Measurements from ENCODE around the gene ADARB2. TPM values are rescaled to one million over a fixed set of nuclear protein-coding genes. Genes with fewer than 3 reads are reported as not detected.
A peak's percentile ranks its signal among the peaks of the same experiment; 100 is the strongest.
"Not testable (repeated sequence)": the region's sequence is repeated elsewhere in the genome, so short reads cannot be mapped to it uniquely, and the experiment has no call there.

Gene ADARB2
- total and polyA plus RNA-seq, 2 experiments from 2014 or later = 2.0 to 5.0 TPM

GRCh38 chr10:1162481-1163203 is 574.7 kb downstream of the ADARB2 start:
- no peaks in the 10 kb centered on the region; the same call in 1 of the 2 replicates for H3F3A ChIP-seq (replicated peaks; ENCODE audit: low read depth)
- no peaks in the 10 kb centered on the region for H3K36me3 ChIP-seq (ENCODE audit: insufficient read depth)
- ATAC-seq = no peak
- TF ChIP-seq ZNF462 (CRISPR knock-in tag; IDR thresholded peaks at IDR 0.05) (no peak), REST (IDR thresholded peaks at IDR 0.05; ENCODE audit: unreplicated experiment) (no peak), POLR2AphosphoS5 (IDR thresholded peaks at IDR 0.05; ENCODE audit: low read depth) (no peak), JUNB (IDR thresholded peaks at IDR 0.05; ENCODE audit: unreplicated experiment) (no peak), ETS1 (IDR thresholded peaks at IDR 0.05) (no peak), NANOG (IDR thresholded peaks at IDR 0.05; ENCODE audit: borderline replicate concordance) (no peak)
- Mint-ChIP-seq H3K36me3 (ENCODE audit: low read depth) (no peaks in the 10 kb centered on the region), H3K4me1 (no peaks in the 10 kb centered on the region; the same call in 2 of the 3 replicates), H3K27ac (no peak overlapping the region), H3K9me3 (no peaks in the 10 kb centered on the region), H3K4me3 (no peak overlapping the region), H3K27me3 (ENCODE audit: insufficient read depth, low read depth, poor library complexity) (peaks cover 10% of the 10 kb centered on the region)
- H3K4me2 ChIP-seq = no peak overlapping the region
- H3K9me2 ChIP-seq (ENCODE audit: insufficient read depth) = peaks cover 5% of the 10 kb centered on the region; the same call in 1 of the 2 replicates
- H3K4me1 ChIP-seq (ENCODE audit: insufficient read depth) = no peaks in the 10 kb centered on the region
- no peaks in the 10 kb centered on the region for H3K27me3 ChIP-seq (ENCODE audit: insufficient read depth)
- no peak for DNase-seq (ENCODE audit: low spot score)
- no peaks in the 10 kb centered on the region for H4K20me1 ChIP-seq (replicated peaks; ENCODE audit: insufficient read depth)
- no peak overlapping the region for H3K4me3 ChIP-seq
- H3K79me2 ChIP-seq (replicated peaks; ENCODE audit: insufficient read depth) = no peaks in the 10 kb centered on the region
- no peak overlapping the region for H3K27ac ChIP-seq (ENCODE audit: low read depth)
- peak overlapping the region; percentile 10; the same call in 1 of the 2 replicates for H2AFZ ChIP-seq

GRCh38 chr10:1161315-1161673 is 576.0 kb downstream of the ADARB2 start:
- not testable (repeated sequence) for DNase-seq (ENCODE audit: low spot score); H3K9me2 ChIP-seq (ENCODE audit: insufficient read depth); H3K4me3 Mint-ChIP-seq; H3K36me3 Mint-ChIP-seq (ENCODE audit: low read depth); H3F3A ChIP-seq (replicated peaks; ENCODE audit: low read depth); H4K20me1 ChIP-seq (replicated peaks; ENCODE audit: insufficient read depth); H2AFZ ChIP-seq; H3K27ac ChIP-seq (ENCODE audit: low read depth); H3K27ac Mint-ChIP-seq; H3K4me3 ChIP-seq; ATAC-seq; H3K36me3 ChIP-seq (ENCODE audit: insufficient read depth); H3K4me1 ChIP-seq (ENCODE audit: insufficient read depth); H3K4me1 Mint-ChIP-seq; H3K79me2 ChIP-seq (replicated peaks; ENCODE audit: insufficient read depth); H3K4me2 ChIP-seq; H3K27me3 ChIP-seq (ENCODE audit: insufficient read depth); H3K27me3 Mint-ChIP-seq (ENCODE audit: insufficient read depth, low read depth, poor library complexity); H3K9me3 Mint-ChIP-seq
